Measurements from ENCODE around the gene CYS1.
A peak's percentile ranks its signal among the peaks of the same experiment; 100 is the strongest.

The CYS1 gene

DNA sequence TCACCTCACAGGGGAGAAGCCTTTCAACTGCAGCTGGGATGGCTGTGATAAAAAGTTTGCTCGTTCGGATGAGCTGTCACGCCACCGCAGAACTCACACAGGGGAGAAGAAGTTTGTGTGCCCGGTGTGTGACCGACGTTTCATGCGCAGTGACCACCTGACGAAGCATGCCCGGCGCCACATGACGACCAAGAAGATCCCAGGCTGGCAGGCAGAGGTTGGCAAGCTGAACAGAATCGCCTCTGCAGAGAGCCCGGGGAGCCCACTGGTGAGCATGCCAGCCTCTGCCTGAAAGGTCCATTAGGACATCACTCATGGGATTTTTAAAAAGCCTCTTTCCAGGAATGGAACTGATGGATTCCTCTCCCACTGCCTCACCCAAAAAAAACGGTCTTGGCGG is 28.0 kb downstream of the CYS1 start:
- DNase-seq (ENCODE audit: extremely low read depth in 1 of 2, low read depth in 1 of 2): no peak

DNA sequence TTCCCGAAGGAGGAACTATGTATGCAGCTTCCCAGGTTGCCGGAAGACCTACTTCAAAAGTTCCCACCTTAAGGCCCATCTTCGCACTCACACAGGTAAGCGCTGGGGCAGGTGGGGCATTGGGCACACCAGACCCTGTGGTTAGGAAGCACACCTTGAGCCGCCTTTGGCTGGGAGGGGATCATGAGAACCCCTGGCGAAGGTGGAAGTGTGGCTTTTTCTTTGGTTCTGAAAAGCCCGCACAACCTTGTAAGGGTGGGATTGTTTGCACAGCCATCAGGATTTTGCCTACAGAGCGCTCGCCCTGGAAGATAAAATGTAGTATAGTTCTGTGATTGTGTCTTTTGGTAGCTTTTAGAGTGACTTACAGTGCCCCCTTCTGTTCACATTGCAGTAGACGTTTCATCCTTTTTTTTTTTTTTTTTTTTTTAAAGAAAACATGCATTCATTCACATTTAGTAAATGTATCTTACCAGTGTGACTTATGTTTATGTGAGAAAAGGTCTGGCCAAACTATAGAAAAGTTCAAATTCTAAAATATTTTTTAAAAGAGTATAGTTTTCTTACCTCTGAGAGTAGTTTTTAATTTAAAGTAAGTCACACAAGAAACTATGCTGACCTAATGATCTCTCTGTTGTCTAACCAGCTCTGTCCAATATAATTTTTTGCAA is 31.6 kb downstream of the CYS1 start:
- no peak for DNase-seq (ENCODE audit: extremely low read depth in 1 of 2, low read depth in 1 of 2)

DNA sequence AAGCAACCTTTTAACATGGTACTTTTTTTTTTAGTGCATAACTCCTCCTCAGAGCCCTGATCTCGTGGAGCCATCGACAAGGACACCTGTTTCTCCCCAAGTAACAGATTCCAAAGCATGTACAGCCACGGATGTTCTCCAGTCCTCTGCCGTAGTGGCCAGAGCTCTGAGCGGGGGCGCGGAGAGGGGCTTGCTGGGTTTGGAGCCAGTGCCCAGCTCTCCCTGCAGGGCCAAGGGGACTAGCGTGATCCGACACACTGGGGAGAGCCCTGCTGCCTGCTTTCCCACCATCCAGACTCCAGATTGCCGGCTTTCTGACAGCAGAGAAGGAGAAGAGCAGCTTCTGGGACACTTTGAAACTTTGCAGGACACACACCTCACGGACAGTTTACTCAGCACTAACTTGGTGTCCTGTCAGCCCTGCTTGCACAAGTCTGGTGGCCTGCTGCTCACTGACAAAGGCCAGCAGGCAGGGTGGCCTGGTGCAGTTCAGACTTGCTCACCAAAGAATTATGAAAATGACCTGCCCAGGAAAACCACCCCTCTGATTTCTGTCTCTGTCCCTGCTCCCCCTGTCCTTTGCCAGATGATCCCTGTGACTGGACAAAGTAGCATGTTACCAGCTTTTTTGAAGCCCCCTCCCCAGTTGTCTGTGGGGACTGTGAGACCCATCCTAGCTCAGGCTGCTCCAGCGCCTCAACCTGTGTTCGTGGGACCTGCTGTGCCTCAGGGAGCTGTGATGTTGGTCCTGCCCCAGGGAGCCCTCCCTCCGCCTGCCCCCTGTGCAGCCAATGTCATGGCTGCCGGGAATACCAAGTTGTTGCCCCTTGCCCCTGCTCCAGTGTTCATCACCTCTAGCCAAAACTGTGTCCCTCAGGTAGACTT is 32.4 kb downstream of the CYS1 start:
- no peak for DNase-seq (ENCODE audit: extremely low read depth in 1 of 2, low read depth in 1 of 2)

DNA sequence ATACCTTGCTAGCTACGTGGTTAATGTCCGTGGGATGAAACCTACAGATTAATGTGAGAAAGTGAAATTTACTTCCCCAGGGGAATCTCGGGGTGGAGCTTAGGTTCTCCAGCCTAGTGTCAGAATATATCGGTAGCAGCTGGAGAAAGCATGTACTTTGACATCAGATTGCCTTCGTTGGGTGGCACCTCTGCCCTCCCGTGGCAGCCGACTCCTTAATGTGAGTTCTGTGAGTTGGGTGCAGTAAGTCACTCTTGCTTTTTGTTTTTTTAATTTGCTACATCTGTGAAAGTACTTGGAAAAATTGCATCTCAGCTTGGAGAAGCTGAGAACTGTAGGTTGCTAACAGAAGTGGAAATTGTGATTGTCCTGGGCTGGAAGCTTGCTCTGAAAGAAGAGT is 33.3 kb downstream of the CYS1 start:
- no peak for DNase-seq (ENCODE audit: extremely low read depth in 1 of 2, low read depth in 1 of 2)

DNA sequence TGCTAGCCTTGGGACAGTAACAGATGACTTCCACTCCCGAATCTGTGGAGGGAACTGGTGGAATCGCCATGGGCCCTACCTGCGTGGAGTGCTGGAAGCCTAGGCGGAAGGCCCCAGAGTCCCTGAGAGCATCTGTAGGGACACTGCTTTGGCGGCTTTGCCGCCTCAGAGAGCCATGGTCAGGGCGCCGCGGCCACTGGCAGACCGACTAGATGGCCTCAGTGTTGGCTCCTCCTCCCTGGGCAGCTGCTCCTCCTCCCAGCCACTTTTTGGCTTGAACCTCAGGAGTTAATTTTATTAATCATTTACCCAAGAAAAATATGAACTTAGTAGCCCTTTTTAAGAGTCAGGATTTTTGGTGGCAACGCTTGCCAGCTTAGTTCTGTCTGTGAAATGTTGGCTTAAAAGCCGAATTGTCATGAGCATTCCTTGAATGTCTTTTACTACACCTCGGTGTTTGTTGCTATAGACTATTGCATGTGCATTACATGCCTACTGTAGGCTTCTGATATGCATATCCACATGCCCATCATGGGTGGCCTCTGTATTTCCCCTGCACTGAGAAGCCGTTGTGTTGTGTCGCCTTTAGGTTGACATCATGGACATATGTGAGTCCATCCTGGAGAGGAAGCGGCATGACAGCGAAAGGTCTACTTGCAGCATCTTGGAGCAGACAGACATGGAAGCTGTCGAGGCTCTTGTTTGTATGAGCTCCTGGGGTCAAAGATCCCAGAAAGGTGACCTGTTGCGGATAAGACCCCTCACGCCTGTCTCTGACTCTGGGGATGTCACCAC is 34.5 kb downstream of the CYS1 start:
- DNase-seq (ENCODE audit: extremely low read depth in 1 of 2, low read depth in 1 of 2): no peak

DNA sequence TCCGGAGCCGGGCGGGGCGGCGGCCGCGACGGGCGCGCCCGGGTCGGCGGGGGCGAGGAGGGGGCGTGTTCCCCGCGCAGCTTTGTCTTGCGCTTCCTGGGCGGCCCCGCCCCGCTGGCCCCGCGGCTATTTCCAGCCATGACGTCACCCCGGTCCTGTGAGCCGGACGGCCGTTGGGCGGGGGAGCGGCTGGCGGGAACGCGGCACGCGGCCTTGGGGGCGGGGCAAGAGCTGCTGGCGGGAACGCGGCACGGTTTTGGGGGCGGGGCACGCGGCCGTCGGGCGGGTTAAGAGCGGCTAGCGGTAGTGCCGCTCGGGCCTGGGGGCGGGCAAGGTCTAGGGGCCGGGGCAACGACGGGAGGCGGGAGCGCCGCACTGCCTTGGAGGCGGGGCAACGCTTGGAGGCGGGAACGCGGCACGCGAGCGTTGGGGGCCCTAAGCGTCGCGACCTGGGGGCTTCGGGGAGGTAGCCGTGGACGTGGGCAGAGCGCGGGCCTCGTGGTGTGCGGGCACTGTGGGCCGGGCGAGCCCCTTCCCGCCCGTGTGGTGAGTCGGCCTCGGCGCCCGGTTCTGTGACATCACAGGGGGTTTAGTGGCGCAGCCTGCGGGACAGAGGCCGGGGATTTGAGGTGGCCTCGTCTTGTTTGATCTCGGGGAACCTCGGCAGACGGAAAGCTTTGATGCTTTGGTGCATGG is 36.2 kb downstream of the CYS1 start:
- peak; percentile 70 to 93 for DNase-seq (ENCODE audit: extremely low read depth in 1 of 2, low read depth in 1 of 2)

DNA sequence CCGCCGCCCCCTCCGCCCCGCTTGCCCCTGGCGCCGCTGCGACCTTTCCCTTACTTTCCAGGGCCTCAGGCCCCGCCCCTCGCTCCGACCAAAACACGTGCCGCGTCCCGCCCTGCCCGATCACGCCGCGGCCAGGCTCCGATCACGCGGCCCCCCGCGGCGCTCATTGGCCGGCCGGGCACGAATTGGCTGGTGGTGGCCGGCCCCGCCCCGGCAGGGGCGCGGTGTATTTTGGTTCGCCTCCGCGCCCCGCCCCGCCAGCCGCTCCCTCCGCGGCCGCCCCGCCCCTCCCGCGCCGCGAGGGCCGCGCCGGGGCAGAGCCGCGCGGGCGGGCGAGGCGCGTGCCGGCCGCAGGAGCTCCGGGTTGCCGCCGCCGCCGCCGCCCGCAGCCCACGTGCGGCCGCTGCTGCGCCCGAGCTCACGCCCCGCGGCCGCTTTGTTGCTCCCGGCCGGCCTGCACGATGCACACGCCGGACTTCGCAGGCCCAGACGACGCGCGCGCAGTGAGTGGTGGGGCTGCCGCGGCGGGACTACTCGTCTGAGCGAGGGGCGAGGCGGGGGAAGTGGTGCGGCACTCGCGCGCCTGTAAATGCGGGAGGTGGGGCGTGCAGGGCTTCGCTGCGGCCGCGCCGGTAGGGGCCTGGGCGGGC is 36.8 kb downstream of the CYS1 start, which contains the start of gene KLF11:
TSS of gene KLF11 (plus strand) at position 295 of the 650 bp plus-strand sequence. CDS start at position 462, 167 bp downstream.
- peak; percentile 48 to 55 for DNase-seq (ENCODE audit: extremely low read depth in 1 of 2, low read depth in 1 of 2)

DNA sequence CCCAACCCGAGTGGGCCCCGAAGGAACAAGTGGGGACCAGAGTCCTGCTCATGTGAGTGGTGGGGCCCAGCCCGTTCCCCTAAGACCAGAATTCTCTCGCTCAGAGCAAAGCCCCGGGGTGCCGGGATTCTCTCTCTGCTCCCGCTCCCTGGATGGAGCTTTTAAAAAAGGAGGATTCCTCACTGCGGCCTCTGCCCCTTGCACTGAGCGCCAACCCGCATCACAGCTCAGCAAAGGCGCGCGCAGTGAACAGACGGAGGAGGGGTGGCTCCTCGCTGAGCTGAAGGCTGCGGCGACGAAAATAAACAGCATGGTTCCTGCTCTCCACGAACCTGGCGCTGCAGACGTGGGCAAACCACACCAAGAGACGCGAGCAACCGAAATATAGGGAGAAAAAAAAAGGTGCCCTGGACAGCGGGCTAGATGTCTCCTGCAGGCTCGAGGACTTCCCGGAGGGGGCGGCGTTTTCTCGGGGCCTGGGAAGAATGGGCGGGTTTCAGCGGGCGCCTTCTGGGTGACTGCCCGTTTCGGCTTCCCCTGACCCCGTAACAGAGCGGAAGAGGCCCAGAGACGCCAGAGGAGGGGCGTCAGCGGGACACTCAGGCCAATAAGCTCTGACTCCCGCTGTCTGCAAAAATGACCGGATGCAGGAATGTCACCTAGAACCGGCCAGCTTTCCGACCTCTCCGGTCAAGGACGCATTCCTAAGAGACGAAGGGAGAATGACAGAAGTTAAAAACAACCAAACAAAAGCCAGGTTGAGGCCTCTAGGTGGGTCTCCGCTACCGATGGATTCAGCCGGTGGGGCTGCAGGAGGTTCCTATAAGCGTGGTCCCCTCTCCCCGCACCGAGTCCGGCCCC is 37.7 kb downstream of the CYS1 start:
- no peak for DNase-seq (ENCODE audit: extremely low read depth in 1 of 2, low read depth in 1 of 2)

DNA sequence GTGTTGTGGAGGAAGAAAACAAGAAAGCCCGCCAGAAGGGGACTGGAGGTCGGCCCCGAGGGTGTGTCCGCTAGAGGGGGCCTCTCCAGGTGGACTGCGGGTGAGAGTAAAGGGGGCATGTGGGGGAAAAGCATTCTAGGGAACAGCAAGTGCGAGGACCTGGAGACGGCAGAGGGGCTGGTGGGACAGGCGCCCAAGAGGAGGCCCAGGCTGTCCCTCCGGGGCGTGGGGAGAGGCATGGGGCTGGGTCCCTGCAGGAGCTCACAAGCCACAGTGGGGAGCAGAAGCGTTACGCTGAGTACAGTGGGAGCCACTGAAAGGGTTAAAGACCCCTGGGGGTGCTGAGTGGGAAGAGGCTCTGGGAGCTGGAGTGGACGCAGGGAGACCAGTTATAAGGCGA is 38.5 kb downstream of the CYS1 start:
- DNase-seq (ENCODE audit: extremely low read depth in 1 of 2, low read depth in 1 of 2): no peak

DNA sequence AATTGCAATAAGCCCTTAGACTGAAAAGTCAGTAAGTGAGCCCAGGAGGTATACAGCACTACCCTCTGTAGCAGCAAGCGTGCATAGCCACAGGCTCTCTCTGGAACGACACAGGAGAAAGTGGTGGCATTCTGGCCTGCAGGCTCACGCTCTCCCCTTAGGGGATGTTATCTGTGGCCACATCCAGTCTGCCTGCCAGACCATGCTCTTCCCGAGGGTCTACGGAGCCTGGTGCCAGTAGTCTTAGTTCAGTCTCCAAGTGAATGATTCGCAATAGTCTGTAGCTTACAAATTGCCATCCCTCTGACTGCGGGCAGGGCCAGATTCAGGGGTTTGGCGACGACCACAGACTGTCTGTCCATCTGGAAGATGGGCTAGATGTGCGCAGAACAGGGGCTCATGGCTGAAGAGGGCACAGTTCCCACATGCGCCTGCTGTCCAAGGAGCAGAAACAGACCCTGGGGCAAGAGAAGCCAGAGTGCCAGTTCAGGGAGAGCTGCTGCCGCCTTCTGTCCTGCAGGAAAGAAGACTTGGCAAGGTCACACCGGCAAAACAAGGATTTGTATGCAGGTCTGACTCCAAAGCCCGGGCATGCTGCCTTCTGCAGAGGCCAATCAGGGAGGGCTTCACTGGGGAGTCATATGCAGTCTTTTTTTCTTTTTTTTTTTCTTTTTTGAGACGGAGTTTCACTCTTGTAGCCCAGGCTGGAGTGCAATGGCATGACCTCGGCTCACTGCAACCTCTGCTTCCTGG is 40.4 kb downstream of the CYS1 start:
- DNase-seq (ENCODE audit: extremely low read depth in 1 of 2, low read depth in 1 of 2): no peak

DNA sequence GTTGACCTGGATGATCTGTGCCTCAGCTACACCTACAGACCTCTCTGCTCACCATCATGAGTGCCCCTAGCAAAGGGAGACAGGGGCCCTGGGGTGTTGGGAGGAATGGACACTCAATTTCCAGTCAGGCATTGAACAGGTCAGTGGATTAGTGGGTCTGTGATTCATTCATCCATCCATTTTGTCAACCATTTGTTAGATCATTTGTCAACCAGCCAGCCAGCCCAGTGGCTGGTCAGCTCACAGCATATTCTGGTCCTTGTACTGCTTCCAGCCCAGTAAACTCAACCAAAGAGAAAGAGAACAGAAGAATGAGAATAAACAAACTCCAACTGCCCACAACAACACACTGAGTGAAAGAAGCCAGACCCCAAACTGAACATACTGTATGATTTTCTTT is 41.5 kb downstream of the CYS1 start:
- DNase-seq (ENCODE audit: extremely low read depth in 1 of 2, low read depth in 1 of 2): no peak

DNA sequence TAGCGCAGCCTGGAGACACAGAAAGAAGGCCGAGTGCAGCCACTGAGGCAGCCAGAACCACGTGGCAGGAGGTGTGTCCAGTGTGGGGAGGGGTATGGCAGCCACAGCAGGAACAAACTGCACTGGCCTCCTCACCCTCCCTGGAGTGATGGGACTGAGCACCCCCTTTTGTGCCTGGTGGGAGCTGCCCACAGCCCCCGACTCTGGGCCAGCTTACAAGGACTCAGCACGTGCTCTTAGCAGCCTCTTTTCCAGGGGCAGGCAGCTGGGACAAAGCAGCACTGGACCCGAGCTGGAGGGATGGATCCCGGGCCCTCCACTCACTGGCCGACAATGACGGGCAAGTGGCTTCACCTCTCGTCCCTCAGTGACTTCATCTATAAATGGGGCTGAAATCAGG is 42.1 kb downstream of the CYS1 start:
- no peak for DNase-seq (ENCODE audit: extremely low read depth in 1 of 2, low read depth in 1 of 2)

DNA sequence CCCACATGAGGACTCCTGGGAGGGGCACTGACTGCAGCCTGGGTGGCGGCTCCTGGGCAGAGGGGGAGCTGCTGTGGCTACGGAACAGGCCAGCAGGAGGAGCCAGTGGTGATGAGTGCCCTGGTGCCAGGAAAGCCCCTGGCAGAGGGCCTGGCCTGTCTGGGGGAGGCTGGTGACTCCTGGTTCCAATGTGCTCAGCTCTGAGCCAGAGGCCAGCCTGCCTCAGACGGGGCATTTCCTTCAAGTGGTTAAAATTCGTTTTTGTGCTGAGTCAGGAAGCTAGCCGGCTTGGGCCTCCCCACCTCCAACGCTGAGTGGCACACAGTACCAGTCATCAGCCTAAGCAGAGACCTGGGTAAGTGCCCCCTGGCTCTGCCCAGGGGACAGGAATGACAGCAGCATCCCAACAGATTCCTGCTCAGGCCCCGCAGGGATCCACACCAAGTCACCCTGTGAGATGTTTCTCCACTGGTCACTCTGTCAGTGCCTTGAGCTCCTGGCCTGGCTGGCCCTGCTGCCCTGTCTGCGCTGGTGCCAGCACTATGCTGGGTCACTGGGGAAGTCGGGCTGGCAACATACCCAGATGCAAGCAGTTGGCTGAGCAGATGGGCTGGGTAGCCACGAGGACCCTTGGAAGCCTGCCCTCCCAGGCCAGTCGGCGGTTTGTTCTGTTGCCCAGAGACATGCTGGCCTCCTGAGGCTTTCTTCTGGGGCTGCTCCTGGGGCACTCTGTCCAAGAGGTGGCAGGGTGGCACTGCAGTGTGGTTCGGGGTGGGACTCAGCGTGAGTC is 43.9 kb downstream of the CYS1 start:
- DNase-seq (ENCODE audit: extremely low read depth in 1 of 2, low read depth in 1 of 2): peak in 1 of 2 donors; percentile 38

DNA sequence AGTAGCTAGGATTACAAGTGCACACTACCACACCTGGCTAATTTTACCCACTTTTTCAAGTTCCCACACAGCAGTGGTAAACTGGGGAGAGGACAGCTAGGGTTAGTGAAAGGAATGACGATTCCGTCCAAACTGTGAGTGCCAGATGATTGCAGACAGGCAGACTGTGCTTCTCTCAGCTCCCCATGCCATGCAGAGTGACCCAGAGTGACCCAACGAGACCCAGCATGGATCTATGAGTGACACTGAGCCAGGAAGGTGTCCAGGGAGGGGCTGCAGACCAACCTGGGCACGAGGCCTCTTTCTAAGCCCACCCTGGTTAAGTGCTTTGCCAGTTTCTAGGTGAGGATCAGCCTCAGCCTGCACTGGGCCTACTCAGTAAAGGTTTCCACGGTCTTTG is 44.6 kb downstream of the CYS1 start:
- no peak for DNase-seq (ENCODE audit: extremely low read depth in 1 of 2, low read depth in 1 of 2)

DNA sequence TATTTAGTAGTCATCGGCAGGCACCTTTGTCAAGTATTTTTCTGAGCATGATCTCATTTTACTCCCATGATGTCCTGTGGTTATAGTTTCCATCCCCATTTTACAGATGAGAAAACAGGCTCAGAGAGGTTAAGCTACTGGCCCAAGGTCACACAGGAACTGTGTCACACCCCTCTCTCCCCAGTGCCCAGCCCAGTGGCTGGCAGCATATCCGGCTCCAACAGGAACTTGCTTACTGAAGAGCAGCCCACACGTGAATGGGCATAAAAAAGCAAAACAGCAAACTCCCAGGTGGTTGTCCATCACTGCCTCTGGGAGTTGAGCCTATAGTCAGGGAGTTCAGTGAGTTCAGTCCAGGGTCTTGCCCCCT is 45.2 kb downstream of the CYS1 start:
- DNase-seq (ENCODE audit: extremely low read depth in 1 of 2, low read depth in 1 of 2): no peak

DNA sequence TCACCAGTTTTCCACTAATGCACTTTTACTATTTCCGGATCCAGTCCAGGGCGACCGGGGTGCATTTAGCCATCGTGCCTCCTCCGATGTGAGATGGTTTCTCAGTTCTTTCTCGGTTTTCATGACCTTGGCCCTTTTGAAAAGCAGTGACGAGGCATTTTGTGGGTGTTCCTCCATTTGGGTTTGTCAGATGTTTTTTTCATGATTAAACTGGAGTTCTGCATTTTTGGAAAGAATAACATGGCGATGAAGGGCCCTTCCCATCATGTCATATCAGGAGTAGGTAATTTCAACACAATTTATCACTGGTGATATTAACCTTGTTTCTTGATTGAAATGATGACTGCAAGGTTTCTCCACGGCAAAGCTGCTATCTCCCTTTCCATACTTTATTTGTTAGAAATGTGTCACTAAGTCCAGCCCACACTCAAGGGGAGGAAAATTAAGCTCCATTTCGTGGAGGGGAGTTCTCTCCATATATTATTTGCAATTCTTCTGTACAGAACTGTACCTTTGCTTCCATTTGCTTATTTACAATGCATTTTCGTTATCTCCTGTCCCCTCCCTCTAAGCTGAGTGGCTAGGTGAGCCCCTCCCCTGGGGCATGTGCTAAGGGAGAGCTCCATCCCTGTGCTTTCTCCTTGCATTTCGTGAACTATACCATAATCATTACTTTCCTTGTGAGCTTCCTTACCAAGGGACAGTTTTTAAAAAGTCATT is 45.7 kb downstream of the CYS1 start:
- DNase-seq (ENCODE audit: extremely low read depth in 1 of 2, low read depth in 1 of 2): no peak

DNA sequence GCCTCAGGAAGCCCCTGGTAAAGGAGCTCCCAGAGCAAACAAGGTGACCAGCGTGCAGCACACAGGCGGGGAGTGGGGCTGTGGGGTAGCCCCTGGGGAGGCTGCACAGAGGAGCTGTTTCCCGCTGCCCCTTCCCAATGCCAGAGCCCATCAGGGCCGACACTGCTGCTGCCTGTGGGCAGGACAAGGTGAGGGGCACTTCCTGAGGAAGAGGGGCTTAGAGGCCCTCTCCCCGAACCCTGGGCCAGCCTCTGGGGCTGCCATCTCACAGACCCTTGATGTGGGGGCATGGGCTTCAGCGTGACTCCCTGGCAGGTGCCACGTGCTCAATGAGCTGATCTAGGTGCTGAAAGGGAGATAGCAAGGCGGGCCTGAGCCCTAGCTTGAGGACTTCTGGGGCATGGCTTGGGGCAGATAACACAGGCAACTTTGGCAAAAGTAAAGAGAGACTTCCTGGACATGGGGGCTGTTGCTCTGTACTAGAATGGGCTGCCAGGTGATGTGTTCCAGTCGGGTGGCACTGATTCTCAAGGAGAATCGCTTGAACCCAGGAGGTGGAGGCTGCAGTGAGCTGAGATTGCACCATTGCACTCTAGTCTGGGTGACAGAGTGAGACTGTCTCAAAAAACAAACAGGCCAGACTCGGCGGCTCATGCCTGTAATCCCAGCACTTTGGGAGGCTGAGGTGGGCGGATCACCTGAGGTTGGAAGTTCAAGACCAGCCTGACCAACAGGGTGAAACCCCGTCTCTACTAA is 46.8 kb downstream of the CYS1 start:
- DNase-seq (ENCODE audit: extremely low read depth in 1 of 2, low read depth in 1 of 2): no peak

All from stimulated activated CD8-positive, alpha-beta memory T cell treated with anti-CD3 and anti-CD28 coated beads, Interleukin-7, amount 100 ng/mL, for 48 hours (primary cell).